ENCODE results near the gene CCDC148.

The CCDC148 gene

GRCh38 chr2:158202161-158202815 is 254.3 kb downstream of the CCDC148 start:
- no peak for DNase-seq

- no peak for DNase-seq
These were observed 256.5 kb downstream of the CCDC148 start for GRCh38 chr2:158199928-158200650.

- DNase-seq, result no peak
These were observed 258.6 kb downstream of the CCDC148 start for GRCh38 chr2:158197940-158198339.

GRCh38 chr2:158194229-158194628 is 262.3 kb downstream of the CCDC148 start:
- no peak for DNase-seq

GRCh38 chr2:158192515-158193443 is 263.8 kb downstream of the CCDC148 start:
- DNase-seq, result no peak

GRCh38 chr2:158191076-158191895 is 265.3 kb downstream of the CCDC148 start:
- DNase-seq, result peak; percentile 45

- DNase-seq, result no peak
These were observed 267.0 kb downstream of the CCDC148 start for GRCh38 chr2:158189526-158189925.

GRCh38 chr2:158187908-158188307 is 268.6 kb downstream of the CCDC148 start:
- no peak for DNase-seq

GRCh38 chr2:158184556-158185343 is 271.8 kb downstream of the CCDC148 start:
- DNase-seq, result no peak

GRCh38 chr2:158184001-158184400 is 272.6 kb downstream of the CCDC148 start:
- no peak for DNase-seq

- no peak for DNase-seq
These were observed 273.8 kb downstream of the CCDC148 start for GRCh38 chr2:158182676-158183295.

- DNase-seq, result no peak
These were observed 275.4 kb downstream of the CCDC148 start for GRCh38 chr2:158181171-158181570.

- DNase-seq, result no peak
These were observed 276.9 kb downstream of the CCDC148 start for GRCh38 chr2:158179660-158180059.

GRCh38 chr2:158178646-158179045 is 277.9 kb downstream of the CCDC148 start:
- no peak for DNase-seq

- DNase-seq, result no peak
These were observed 281.6 kb downstream of the CCDC148 start for GRCh38 chr2:158174956-158175355.

- no peak for DNase-seq
These were observed 282.1 kb downstream of the CCDC148 start for GRCh38 chr2:158174495-158174894.

GRCh38 chr2:158172719-158173118 is 283.8 kb downstream of the CCDC148 start:
- no peak for DNase-seq

GRCh38 chr2:158154596-158154995 is 302.0 kb downstream of the CCDC148 start:
- no peak for DNase-seq

- DNase-seq, result no peak
These were observed 303.1 kb downstream of the CCDC148 start for GRCh38 chr2:158153270-158154015.

- no peak for DNase-seq
These were observed 311.5 kb downstream of the CCDC148 start for GRCh38 chr2:158144914-158145625.

Measured in stimulated activated CD4-positive, alpha-beta T cell treated with anti-CD3 and anti-CD28 coated beads, Interleukin-4, amount 100 ng/mL, for 24 hours (primary cell).